Stimulated activated CD8-positive, alpha-beta memory T cell treated with anti-CD3 and anti-CD28 coated beads, Interleukin-2, amount 100 ng/mL, for 1 hour (primary cell): ENCODE results near the gene PGBD1.

Source experiments
- DNase-seq, 2 donors: peaks; one replicate each; pipeline ENCODE4 v3.0.0-alpha.2; 2020; ENCODE audit warnings: low read depth in 2 of 2

The PGBD1 gene, protein sequence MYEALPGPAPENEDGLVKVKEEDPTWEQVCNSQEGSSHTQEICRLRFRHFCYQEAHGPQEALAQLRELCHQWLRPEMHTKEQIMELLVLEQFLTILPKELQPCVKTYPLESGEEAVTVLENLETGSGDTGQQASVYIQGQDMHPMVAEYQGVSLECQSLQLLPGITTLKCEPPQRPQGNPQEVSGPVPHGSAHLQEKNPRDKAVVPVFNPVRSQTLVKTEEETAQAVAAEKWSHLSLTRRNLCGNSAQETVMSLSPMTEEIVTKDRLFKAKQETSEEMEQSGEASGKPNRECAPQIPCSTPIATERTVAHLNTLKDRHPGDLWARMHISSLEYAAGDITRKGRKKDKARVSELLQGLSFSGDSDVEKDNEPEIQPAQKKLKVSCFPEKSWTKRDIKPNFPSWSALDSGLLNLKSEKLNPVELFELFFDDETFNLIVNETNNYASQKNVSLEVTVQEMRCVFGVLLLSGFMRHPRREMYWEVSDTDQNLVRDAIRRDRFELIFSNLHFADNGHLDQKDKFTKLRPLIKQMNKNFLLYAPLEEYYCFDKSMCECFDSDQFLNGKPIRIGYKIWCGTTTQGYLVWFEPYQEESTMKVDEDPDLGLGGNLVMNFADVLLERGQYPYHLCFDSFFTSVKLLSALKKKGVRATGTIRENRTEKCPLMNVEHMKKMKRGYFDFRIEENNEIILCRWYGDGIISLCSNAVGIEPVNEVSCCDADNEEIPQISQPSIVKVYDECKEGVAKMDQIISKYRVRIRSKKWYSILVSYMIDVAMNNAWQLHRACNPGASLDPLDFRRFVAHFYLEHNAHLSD

GRCh38 chr6:28281288-28282064 is at the start of gene PGBD1:
TSS of gene PGBD1 (plus strand) at chr6:28281572. CDS start at chr6:28283814, 2,242 bp downstream.
- peak; percentile 19 to 21 for DNase-seq

DNA sequence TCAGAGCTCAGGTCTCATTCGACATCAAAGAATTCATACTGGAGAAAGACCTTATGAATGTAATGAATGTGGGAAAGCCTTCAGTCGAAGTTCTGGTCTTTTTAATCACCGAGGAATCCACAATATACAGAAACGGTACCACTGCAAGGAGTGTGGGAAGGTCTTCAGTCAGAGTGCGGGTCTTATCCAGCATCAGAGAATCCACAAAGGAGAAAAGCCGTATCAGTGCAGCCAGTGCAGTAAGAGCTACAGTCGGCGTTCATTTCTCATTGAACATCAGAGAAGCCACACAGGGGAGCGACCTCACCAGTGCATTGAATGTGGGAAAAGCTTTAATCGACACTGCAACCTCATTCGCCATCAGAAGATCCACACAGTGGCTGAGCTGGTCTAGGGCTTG is 48.6 kb upstream of the PGBD1 start:
- DNase-seq: no peak

DNA sequence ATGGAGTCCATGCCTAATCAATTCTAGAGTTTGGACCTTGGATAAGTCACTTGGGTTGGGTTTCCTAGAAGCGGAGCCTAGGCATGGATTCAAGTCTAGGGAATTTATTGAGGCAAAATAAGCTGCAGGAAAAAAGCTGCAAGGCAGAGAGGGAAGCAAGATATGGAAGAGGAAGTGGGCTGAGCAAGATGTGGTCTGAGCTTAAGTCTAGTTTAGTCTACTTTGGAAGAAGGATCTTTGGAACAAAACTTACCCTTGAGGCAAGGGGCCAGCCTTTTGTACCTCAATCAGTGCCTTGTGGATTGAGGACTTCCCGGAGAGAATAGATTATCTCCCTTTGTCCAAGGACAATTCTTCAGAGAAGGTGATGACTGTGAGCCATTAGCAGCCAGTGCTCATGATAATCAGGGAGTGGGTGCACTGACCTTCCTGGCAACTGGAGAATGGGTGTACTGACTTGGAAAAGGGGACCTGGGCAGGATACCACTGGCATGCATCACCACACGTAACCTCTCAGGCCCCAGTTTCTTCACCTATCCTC is 45.4 kb upstream of the PGBD1 start:
- DNase-seq: no peak

- DNase-seq: no peak
Observed at GRCh38 chr6:28239636-28240035, 41.7 kb upstream of the PGBD1 start.

- no peak for DNase-seq
Observed at GRCh38 chr6:28240471-28240870, 40.9 kb upstream of the PGBD1 start.

DNA sequence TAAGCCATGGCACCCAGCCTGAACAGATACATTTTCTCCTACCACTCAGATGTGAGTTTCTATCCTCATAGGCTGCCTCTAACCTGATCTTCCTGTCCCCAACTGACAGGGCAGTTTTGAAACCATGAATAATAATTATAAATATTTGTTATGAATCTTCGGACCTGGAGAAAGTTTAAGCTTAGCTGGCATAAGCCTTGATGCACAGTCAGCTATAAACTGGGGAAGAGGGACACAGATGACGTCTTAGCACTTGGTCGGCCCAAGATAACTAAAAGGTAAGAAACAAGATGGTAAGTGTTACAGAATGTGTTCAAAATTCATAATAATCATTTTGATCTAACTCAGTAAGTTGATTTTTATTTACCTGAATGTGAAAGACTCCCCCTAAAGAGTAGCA is 37.4 kb upstream of the PGBD1 start:
- no peak for DNase-seq

GRCh38 chr6:28245206-28245941 is 36.0 kb upstream of the PGBD1 start:
- DNase-seq: no peak

- DNase-seq: no peak
Observed at GRCh38 chr6:28248916-28249315, 32.5 kb upstream of the PGBD1 start.

- DNase-seq: no peak
Observed at GRCh38 chr6:28250747-28251146, 30.6 kb upstream of the PGBD1 start.

- peak in 1 of 2 donors; percentile 0 for DNase-seq
Observed at GRCh38 chr6:28251661-28252008, 29.7 kb upstream of the PGBD1 start.

- peak; percentile 50 to 59 for DNase-seq
Observed at GRCh38 chr6:28252009-28252975, 29.1 kb upstream of the PGBD1 start, which contains the start of gene ZKSCAN4. TSS of gene ZKSCAN4 (minus strand) at chr6:28252269. CDS start at chr6:28251980, 289 bp downstream.

GRCh38 chr6:28254121-28254519 is 27.3 kb upstream of the PGBD1 start:
- DNase-seq: no peak

DNA sequence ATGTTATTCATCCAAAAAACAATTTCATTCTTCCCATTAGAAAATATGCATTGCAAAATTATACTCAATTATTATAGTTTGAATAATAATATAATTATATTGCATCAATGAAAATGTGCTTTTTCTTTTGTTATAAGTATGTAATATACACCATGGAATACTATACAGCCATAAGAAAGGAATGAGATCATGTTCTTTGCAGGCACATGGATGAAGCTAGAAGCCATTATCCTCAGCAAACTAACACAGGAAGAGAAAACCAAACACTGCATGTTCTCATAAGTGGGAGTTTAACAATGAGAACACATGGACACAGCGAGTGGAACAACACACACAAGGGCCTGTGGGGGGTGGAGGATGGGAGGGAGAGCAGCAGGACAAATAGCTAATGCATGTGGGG is 24.3 kb upstream of the PGBD1 start:
- DNase-seq: no peak

GRCh38 chr6:28258877-28259777 is 22.2 kb upstream of the PGBD1 start, which contains the start of gene NKAPL:
TSS of gene NKAPL (plus strand) at chr6:28259297. CDS start at chr6:28259372, 75 bp downstream.
- DNase-seq: peak in 1 of 2 donors; percentile 42

DNA sequence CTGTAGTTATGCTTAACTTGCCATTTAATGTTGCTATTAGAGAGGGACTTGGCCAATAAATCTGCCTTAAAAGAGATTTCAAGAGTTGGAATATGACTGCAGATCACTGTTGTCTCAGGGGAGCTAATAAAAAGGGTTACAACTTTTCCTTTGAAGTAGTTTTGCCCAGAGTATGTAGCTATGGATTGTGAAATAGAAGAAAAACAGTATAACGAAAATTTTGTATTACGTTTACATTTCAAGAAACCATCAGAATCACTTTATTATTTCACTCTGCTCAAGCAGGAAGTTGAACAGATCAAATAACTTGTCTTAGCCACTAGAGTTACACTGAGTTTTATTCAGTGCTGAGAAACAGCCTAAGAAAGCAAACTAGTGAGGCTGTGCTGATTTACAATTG is 17.4 kb upstream of the PGBD1 start:
- no peak for DNase-seq

DNA sequence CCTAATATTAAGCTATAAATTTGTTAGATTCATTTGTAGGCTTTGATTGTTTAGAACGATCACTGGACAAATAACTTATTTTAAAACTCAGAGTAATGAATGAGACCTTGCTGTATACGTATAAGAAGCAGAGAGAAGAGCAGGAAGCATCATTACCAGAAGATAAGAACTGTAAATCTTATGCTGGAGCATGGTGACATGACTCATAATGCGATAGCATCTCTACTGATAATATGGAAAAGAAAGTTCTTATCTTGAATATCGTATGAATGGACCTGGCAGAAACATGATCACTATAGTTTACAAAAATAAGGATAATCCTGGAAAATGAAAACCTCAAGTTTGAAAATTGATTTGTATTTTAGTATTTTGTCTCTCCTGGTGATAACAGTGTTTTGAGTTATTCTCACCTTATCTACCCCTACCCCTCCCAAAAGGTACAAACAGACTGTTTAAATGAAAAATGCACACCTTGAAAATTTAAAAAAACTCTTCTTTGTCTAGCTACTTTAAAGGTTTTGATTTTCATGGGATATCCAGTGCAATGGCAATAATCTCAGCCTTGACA is 16.5 kb upstream of the PGBD1 start:
- no peak for DNase-seq

GRCh38 chr6:28266563-28266961 is 14.8 kb upstream of the PGBD1 start:
- no peak for DNase-seq

- DNase-seq: peak; percentile 72 to 73
Observed at GRCh38 chr6:28266962-28267694, 14.2 kb upstream of the PGBD1 start, which contains the start of gene ZSCAN26. TSS of gene ZSCAN26 (plus strand) at chr6:28267143. CDS start at chr6:28271920, 4,777 bp downstream.
